GM21526 (cell line): Measurements from ENCODE around the gene CIAO1.
"Not testable (repeated sequence)": the region's sequence is repeated elsewhere in the genome, so short reads cannot be mapped to it uniquely, and the experiment has no call there.

Experiments
- ATAC-seq: cut with Tn5 transposase; IDR thresholded peaks from one replicate; pipeline ENCODE4 v1.9.1; 2021; ENCODE audit warnings: moderate library complexity; ENCODE audit not compliant: unreplicated experiment, low FRiP score

Gene CIAO1

GRCh38 chr2:96248624-96249023 is 17.4 kb upstream of the CIAO1 start:
- ATAC-seq = no peak

GRCh38 chr2:96249654-96250053 is 16.4 kb upstream of the CIAO1 start:
- no peak for ATAC-seq

GRCh38 chr2:96250188-96250587 is 15.8 kb upstream of the CIAO1 start:
- no peak for ATAC-seq

- ATAC-seq = no peak
Measured at GRCh38 chr2:96251721-96252292, 14.2 kb upstream of the CIAO1 start.

- no peak for ATAC-seq
Measured at GRCh38 chr2:96252526-96252925, 13.5 kb upstream of the CIAO1 start.

- no peak for ATAC-seq
Measured at GRCh38 chr2:96253006-96253405, 13.0 kb upstream of the CIAO1 start.

- no peak for ATAC-seq
Measured at GRCh38 chr2:96254571-96254970, 11.5 kb upstream of the CIAO1 start.

GRCh38 chr2:96256611-96257113 is 9.4 kb upstream of the CIAO1 start:
- ATAC-seq = no peak

- not testable (repeated sequence) for ATAC-seq
Measured at GRCh38 chr2:96257744-96258143, 8.3 kb upstream of the CIAO1 start.

- ATAC-seq = no peak
Measured at GRCh38 chr2:96258166-96259022, 7.6 kb upstream of the CIAO1 start.

- no peak for ATAC-seq
Measured at GRCh38 chr2:96259497-96259921, 6.5 kb upstream of the CIAO1 start.

- ATAC-seq = no peak
Measured at GRCh38 chr2:96260387-96261260, 5.4 kb upstream of the CIAO1 start.

GRCh38 chr2:96261328-96262003 is 4.6 kb upstream of the CIAO1 start:
- ATAC-seq = no peak

GRCh38 chr2:96262306-96262705 is 3.7 kb upstream of the CIAO1 start:
- ATAC-seq = no peak

- no peak for ATAC-seq
Measured at GRCh38 chr2:96264086-96264485, 1.9 kb upstream of the CIAO1 start.

- ATAC-seq = no peak
Measured at GRCh38 chr2:96264656-96265348, 1.2 kb upstream of the CIAO1 start.

GRCh38 chr2:96265349-96265839 is 631 bp upstream of the CIAO1 start:
- ATAC-seq = peak; percentile 6

- ATAC-seq = no peak
Measured at GRCh38 chr2:96267159-96267971, 1.3 kb downstream of the CIAO1 start.

- no peak for ATAC-seq
Measured at GRCh38 chr2:96271995-96272394, 6.0 kb downstream of the CIAO1 start.
